Spinal cord (tissue), 10 donors: ENCODE data around the gene MICALL1. TPM values are rescaled to one million over a fixed set of nuclear protein-coding genes. Genes with fewer than 3 reads are reported as not detected.
"Not testable (repeated sequence)": the region's sequence is repeated elsewhere in the genome, so short reads cannot be mapped to it uniquely, and the experiment has no call there.

Source experiments
- DNase-seq, 6 donors: peaks; one replicate each; pipeline versions ENCODE4 v3.0.0 to v3.0.0-alpha.2; 2013 to 2015; ENCODE audit warnings: low spot score in 6 of 6, low read depth in 4 of 6
- H3K27ac ChIP-seq: one replicate; pipeline ENCODE4 v1.5.1; 2013; ENCODE audit warnings: low read depth, low read length, control low read depth
- H3K27me3 ChIP-seq: one replicate; pipeline ENCODE4 v1.6.1; 2013; ENCODE audit warnings: low read length; ENCODE audit not compliant: control insufficient read depth, insufficient read depth
- H3K36me3 ChIP-seq: one replicate; pipeline ENCODE4 v1.6.1; 2013; ENCODE audit warnings: low read length; ENCODE audit not compliant: control insufficient read depth, insufficient read depth
- H3K4me1 ChIP-seq: one replicate; pipeline ENCODE4 v1.6.1; 2013; ENCODE audit warnings: low read length; ENCODE audit not compliant: control insufficient read depth, insufficient read depth
- H3K4me3 ChIP-seq: one replicate; pipeline ENCODE4 v1.5.1; 2013; ENCODE audit warnings: low read depth, low read length, control low read depth
- H3K9me3 ChIP-seq: one replicate; pipeline ENCODE4 v1.6.1; 2013; ENCODE audit warnings: low read length; ENCODE audit not compliant: control insufficient read depth, insufficient read depth
- WGBS: methylation state at CpG from one replicate; pipeline ENCODE4 v1.1.5; 2013; ENCODE audit warnings: missing lambda C conversion rate; ENCODE audit not compliant: insufficient coverage; 5-methylcytosine and 5-hydroxymethylcytosine counted together
- polyA plus RNA-seq, 2 donors: library from polyadenylated mRNA; unstranded; fragments of 120-200 nt; gene quantifications; one replicate each; pipeline ENCODE4 v1.2.1, GENCODE V29; 2013; ENCODE audit not compliant: insufficient read length in 2 of 2
- total RNA-seq, 2 donors: library from RNA; depleted of rRNA in 1 of 2; stranded (reverse); fragments of 120-200 nt in 1 of 2; fragments of >200 nt in 1 of 2; gene quantifications; one replicate each; pipeline versions ENCODE4 v1.2.3 to v1.2.4, GENCODE V29; 2013 to 2014
- donor health status: healthy.

Gene MICALL1
- total and polyA plus RNA-seq, 4 donors, result 16.1 to 50.1 (median 33.4) TPM

GRCh38 chr22:37953062-37953436 is 47.0 kb downstream of the MICALL1 start:
- peak overlapping the region; percentile 88 for H3K4me3 ChIP-seq
- no peak for DNase-seq
- H3K36me3 ChIP-seq, result peaks cover 23% of the 10 kb centered on the region
- WGBS, result 0% methylated on average over 11 of the region's 13 CpGs
- H3K27ac ChIP-seq, result peak overlapping the region; percentile 61
- H3K4me1 ChIP-seq, result peaks cover 19% of the 10 kb centered on the region
- no peaks in the 10 kb centered on the region for H3K9me3 ChIP-seq
- H3K27me3 ChIP-seq, result no peaks in the 10 kb centered on the region

- H3K4me1 ChIP-seq, result peaks cover 19% of the 10 kb centered on the region
- H3K4me3 ChIP-seq, result peak within 1 kb of the TSS; percentile 88
- WGBS, result under 1% methylated on average over 52 of the region's 52 CpGs
- peak within 1 kb of the TSS; percentile 61 for H3K27ac ChIP-seq
- no peaks in the 10 kb centered on the region for H3K27me3 ChIP-seq
- DNase-seq, result peak; percentile 95 to 99 (median 96)
- H3K36me3 ChIP-seq, result peaks cover 29% of the 10 kb centered on the region
- H3K9me3 ChIP-seq, result no peaks in the 10 kb centered on the region
These were observed 47.5 kb downstream of the MICALL1 start, which contains the start of the genes C22orf23 and POLR2F for GRCh38 chr22:37953437-37954179. C22orf23 (minus strand) TSS chr22:37953601; CDS start chr22:37953149, 452 bp downstream. POLR2F (plus strand) TSS chr22:37953699; CDS start chr22:37953788, 89 bp downstream.

- Histone ChIP-seq H3K27me3 (no peaks in the 10 kb centered on the region), H3K27ac (no peak overlapping the region), H3K36me3 (peaks cover 40% of the 10 kb centered on the region), H3K4me3 (peak overlapping the region; percentile 88), H3K4me1 (peaks cover 19% of the 10 kb centered on the region), H3K9me3 (no peaks in the 10 kb centered on the region)
- no peak for DNase-seq
- 90% methylated on average over 4 of the region's 4 CpGs for WGBS
These were observed 48.6 kb downstream of the MICALL1 start for GRCh38 chr22:37954686-37955085.

GRCh38 chr22:37955825-37956397 is 49.8 kb downstream of the MICALL1 start:
- DNase-seq, H3K4me3 ChIP-seq, H3K27ac ChIP-seq, H3K27me3 ChIP-seq, H3K9me3 ChIP-seq: not testable (repeated sequence)
- peaks cover 19% of the 10 kb centered on the region for H3K4me1 ChIP-seq
- WGBS, result 93% methylated on average over 6 of the region's 15 CpGs
- H3K36me3 ChIP-seq, result peaks cover 52% of the 10 kb centered on the region

- no peaks in the 10 kb centered on the region for H3K9me3 ChIP-seq
- no peak for DNase-seq
- peaks cover 19% of the 10 kb centered on the region for H3K4me1 ChIP-seq
- peaks cover 65% of the 10 kb centered on the region for H3K36me3 ChIP-seq
- no peak overlapping the region for H3K4me3 ChIP-seq
- no peaks in the 10 kb centered on the region for H3K27me3 ChIP-seq
- 96% methylated on average over 2 of the region's 4 CpGs for WGBS
- H3K27ac ChIP-seq, result no peak overlapping the region
These were observed 51.1 kb downstream of the MICALL1 start for GRCh38 chr22:37957232-37957631.

GRCh38 chr22:37959231-37959825 is 53.2 kb downstream of the MICALL1 start:
- no peak overlapping the region for H3K27ac ChIP-seq
- H3K9me3 ChIP-seq, result no peaks in the 10 kb centered on the region
- H3K36me3 ChIP-seq, result peaks cover 80% of the 10 kb centered on the region
- H3K4me1 ChIP-seq, result peaks cover 6% of the 10 kb centered on the region
- no peak for DNase-seq
- H3K4me3 ChIP-seq, result no peak overlapping the region
- H3K27me3 ChIP-seq, result no peaks in the 10 kb centered on the region
- WGBS, result 98% methylated on average over 16 of the region's 18 CpGs

GRCh38 chr22:37961062-37961461 is 55.0 kb downstream of the MICALL1 start:
- Histone ChIP-seq H3K4me1 (no peaks in the 10 kb centered on the region), H3K27me3 (no peaks in the 10 kb centered on the region), H3K9me3 (no peaks in the 10 kb centered on the region), H3K27ac (no peak overlapping the region), H3K36me3 (peaks cover 80% of the 10 kb centered on the region), H3K4me3 (no peak overlapping the region)
- no peak for DNase-seq
- 96% methylated on average over 3 of the region's 4 CpGs for WGBS

GRCh38 chr22:37965940-37966664 is 60.0 kb downstream of the MICALL1 start:
- H3K36me3 ChIP-seq, result peaks cover 60% of the 10 kb centered on the region
- H3K4me3 ChIP-seq, result no peak overlapping the region
- DNase-seq, result no peak
- H3K27ac ChIP-seq, result no peak overlapping the region
- H3K9me3 ChIP-seq, result no peaks in the 10 kb centered on the region
- peaks cover 35% of the 10 kb centered on the region for H3K4me1 ChIP-seq
- WGBS, result 80% methylated on average over 5 of the region's 9 CpGs
- no peaks in the 10 kb centered on the region for H3K27me3 ChIP-seq

- peaks cover 55% of the 10 kb centered on the region for H3K36me3 ChIP-seq
- DNase-seq, result no peak
- peaks cover 43% of the 10 kb centered on the region for H3K4me1 ChIP-seq
- no peaks in the 10 kb centered on the region for H3K9me3 ChIP-seq
- peak overlapping the region; percentile 55 for H3K27ac ChIP-seq
- H3K4me3 ChIP-seq, result no peak overlapping the region
- H3K27me3 ChIP-seq, result no peaks in the 10 kb centered on the region
- no CpG with 5 or more reads among the region's 1 CpG for WGBS
These were observed 61.0 kb downstream of the MICALL1 start for GRCh38 chr22:37967147-37967546.
